ENCODE results near the gene PPP1R3G. TPM values are rescaled to one million over a fixed set of nuclear protein-coding genes. Genes with fewer than 3 reads are reported as not detected.

The PPP1R3G gene
- total and polyA plus RNA-seq, 2 of the 4 experiments (the other 2 are of a cell fraction), result 0.10 to 0.18 TPM

DNA sequence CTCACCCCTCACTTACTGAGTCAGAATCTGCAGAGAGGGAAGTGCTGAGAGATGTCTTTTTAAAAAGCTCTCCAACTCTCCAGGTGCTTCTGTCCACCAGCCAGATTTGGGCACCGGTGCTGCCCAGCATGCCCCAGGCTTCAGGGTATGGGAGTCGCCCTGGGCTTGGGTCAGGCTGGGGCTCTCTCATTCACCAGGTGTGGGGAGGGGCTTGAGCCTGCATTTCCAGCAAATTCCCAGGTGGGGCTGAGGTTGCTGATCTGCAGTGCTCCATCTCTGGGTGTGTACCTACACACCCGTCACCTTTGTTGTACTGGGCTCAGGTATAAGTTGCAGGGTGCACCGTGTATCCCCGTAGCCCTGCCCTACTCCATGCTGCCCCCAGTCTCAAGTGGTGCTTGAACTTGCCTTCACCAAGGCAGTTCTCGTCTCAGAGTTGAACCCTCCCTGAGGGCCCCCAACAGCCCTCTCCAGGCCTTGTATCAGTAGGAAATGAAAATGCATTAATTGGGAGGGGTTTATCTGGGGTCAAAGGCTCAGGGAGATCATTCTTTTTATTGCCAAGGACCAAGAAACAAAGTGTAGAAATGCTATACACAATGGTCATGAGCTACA is 23.5 kb downstream of the PPP1R3G start:
- no TSS peak for BruUV-seq (replicated peaks)

More for the DNA sequence above, 23.5 kb downstream of the PPP1R3G start:
- Histone ChIP-seq H2BK15ac (ENCODE audit: low read depth, low read length) (no peak overlapping the region), H2BK120ac (ENCODE audit: low read depth, low read length) (no peak overlapping the region), H3K14ac (replicated peaks; ENCODE audit: low read depth, low read length) (no peak overlapping the region), H4K91ac (ENCODE audit: insufficient read depth, low read depth, low read length) (no peak overlapping the region), H4K5ac (ENCODE audit: low read depth, low read length) (no peak overlapping the region), H3K4ac (ENCODE audit: low read depth, low read length) (no peak overlapping the region), H3K18ac (ENCODE audit: low read depth, low read length) (no peak overlapping the region), H3K79me1 (ENCODE audit: low read depth in 1 of 2, low read length in 2 of 2) (no peaks in the 10 kb centered on the region), H3K36me3 (ENCODE audit: control insufficient read depth, insufficient read depth, low read length) (no peaks in the 10 kb centered on the region), H3K27me3 (ENCODE audit: control insufficient read depth, insufficient read depth, low read length) (no peaks in the 10 kb centered on the region; the same call in none of the 2 replicates), H3K4me1 (ENCODE audit: control insufficient read depth, insufficient read depth, low read length) (peaks cover 2% of the 10 kb centered on the region; the same call in 1 of the 2 replicates), H4K20me1 (ENCODE audit: insufficient read depth, low read length) (0 out of 2 replicates have a peak, but pooled peaks cover 4% of the 10 kb centered on the region), H4K8ac (ENCODE audit: low read depth in 2 of 2, low read length in 2 of 2) (no peak overlapping the region), H3K27ac (ENCODE audit: insufficient read depth, low read length) (no peak overlapping the region), H3K9ac (ENCODE audit: low read depth, low read length) (no peak overlapping the region), H2BK5ac (ENCODE audit: low read depth, low read length, poor library complexity, severe bottlenecking) (no peak overlapping the region), H2AFZ (replicated peaks; ENCODE audit: low read length, poor library complexity) (no peak overlapping the region), H3K4me3 (ENCODE audit: insufficient read depth, low read depth, low read length) (no peak overlapping the region), H2AK9ac (replicated peaks; ENCODE audit: low read depth, low read length, poor library complexity) (no peak overlapping the region), H2AK5ac (ENCODE audit: low read depth, low read length) (no peak overlapping the region), H2BK20ac (ENCODE audit: low read depth, low read length) (no peak overlapping the region), H3K23ac (ENCODE audit: low read depth, low read length) (no peak overlapping the region), H3K9me3 (ENCODE audit: control insufficient read depth, insufficient read depth, low read length) (no peaks in the 10 kb centered on the region), H3K4me2 (ENCODE audit: low read depth, low read length) (no peak overlapping the region), H3K9me1 (ENCODE audit: insufficient read depth, low read length) (no peaks in the 10 kb centered on the region; the same call in 1 of the 2 replicates), H3K56ac (ENCODE audit: extremely low read depth, insufficient read depth, low read length) (no peak overlapping the region)
- intact Hi-C loops (cut with micrococcal nuclease), result no loop called here
- in situ Hi-C loops (cut with MboI; ENCODE audit: low sequenced_read_pairs), result no loop called here
- DNase-seq (no peak), ATAC-seq (ENCODE audit: low read depth) (no peak)
- CTCF ChIA-PET, result no interaction called here
- POLR2A ChIA-PET (ENCODE audit: unreplicated experiment), result no interaction called here
- 100% methylated on average over 1 of the region's 6 CpGs; no CpG with 5 or more reads in 1 of the 2 experiments for WGBS, 2 experiments (ENCODE audit: extremely low coverage in 2 of 2, insufficient read length in 1 of 2)
- TF ChIP-seq SMC3 (IDR thresholded peaks at IDR 0.05; ENCODE audit: low read depth, low read length) (no peak), CHD1 (IDR thresholded peaks at IDR 0.05; ENCODE audit: low read depth, low read length) (no peak), BHLHE40 (IDR thresholded peaks at IDR 0.05; ENCODE audit: low read depth, low read length) (no peak), ELK1 (IDR thresholded peaks at IDR 0.05; ENCODE audit: borderline replicate concordance, low read depth, low read length) (no peak)
- dilution Hi-C loops (cut with HindIII; ENCODE audit: low sequenced_read_pairs, unreplicated experiment), result no loop called here

Data from IMR-90 (cell line).